ENCODE results near the gene TSBP1. TPM values are rescaled to one million over a fixed set of nuclear protein-coding genes. Genes with fewer than 3 reads are reported as not detected.
"Not testable (repeated sequence)": the region's sequence is repeated elsewhere in the genome, so short reads cannot be mapped to it uniquely, and the experiment has no call there.

The TSBP1 gene
- total and polyA plus RNA-seq, 2 of the 13 experiments (the other 11 are each of a cell fraction or from before 2014, with no cell fraction given) = not detected

DNA sequence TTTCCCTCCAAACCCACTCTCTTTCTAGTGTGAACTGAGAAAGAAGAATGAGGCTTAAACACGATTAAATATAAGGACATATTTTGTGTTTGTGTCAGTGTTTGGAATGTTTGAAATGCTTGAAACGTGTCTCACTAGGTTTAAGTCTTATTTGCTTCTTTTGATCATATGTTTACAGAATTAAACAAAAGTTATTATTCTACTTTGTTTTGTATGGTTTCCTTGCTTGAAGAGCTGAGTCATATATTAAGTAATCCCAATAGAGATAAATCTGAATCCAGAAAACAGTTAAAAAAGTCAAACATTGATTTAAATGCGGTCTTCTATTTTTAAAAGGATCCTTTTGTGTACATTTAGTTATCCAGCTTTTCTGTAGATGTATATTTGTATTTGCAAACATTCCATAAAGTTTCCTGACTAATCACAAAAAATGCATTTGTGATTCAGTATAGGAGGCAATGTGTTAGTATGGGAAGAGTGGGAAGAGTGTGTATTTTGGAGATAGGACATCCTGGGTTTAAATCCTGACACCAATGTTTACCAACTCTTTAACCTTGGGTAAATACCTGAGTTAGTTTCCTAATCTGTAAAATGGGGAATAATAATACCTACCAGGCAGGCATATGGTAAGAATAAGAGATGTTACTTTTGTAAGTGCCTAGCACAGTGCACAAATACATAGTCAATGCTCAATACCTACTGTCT lies 72.9 kb downstream of the TSBP1 start (continued):
- TF ChIP-seq, protein P1, sequence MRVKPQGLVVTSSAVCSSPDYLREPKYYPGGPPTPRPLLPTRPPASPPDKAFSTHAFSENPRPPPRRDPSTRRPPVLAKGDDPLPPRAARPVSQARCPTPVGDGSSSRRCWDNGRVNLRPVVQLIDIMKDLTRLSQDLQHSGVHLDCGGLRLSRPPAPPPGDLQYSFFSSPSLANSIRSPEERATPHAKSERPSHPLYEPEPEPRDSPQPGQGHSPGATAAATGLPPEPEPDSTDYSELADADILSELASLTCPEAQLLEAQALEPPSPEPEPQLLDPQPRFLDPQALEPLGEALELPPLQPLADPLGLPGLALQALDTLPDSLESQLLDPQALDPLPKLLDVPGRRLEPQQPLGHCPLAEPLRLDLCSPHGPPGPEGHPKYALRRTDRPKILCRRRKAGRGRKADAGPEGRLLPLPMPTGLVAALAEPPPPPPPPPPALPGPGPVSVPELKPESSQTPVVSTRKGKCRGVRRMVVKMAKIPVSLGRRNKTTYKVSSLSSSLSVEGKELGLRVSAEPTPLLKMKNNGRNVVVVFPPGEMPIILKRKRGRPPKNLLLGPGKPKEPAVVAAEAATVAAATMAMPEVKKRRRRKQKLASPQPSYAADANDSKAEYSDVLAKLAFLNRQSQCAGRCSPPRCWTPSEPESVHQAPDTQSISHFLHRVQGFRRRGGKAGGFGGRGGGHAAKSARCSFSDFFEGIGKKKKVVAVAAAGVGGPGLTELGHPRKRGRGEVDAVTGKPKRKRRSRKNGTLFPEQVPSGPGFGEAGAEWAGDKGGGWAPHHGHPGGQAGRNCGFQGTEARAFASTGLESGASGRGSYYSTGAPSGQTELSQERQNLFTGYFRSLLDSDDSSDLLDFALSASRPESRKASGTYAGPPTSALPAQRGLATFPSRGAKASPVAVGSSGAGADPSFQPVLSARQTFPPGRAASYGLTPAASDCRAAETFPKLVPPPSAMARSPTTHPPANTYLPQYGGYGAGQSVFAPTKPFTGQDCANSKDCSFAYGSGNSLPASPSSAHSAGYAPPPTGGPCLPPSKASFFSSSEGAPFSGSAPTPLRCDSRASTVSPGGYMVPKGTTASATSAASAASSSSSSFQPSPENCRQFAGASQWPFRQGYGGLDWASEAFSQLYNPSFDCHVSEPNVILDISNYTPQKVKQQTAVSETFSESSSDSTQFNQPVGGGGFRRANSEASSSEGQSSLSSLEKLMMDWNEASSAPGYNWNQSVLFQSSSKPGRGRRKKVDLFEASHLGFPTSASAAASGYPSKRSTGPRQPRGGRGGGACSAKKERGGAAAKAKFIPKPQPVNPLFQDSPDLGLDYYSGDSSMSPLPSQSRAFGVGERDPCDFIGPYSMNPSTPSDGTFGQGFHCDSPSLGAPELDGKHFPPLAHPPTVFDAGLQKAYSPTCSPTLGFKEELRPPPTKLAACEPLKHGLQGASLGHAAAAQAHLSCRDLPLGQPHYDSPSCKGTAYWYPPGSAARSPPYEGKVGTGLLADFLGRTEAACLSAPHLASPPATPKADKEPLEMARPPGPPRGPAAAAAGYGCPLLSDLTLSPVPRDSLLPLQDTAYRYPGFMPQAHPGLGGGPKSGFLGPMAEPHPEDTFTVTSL (CRISPR knock-in tag; IDR thresholded peaks at IDR 0.05; ENCODE audit: borderline replicate concordance) = no peak
- no peak for TF ChIP-seq NFATC3 (CRISPR knock-in tag; IDR thresholded peaks at IDR 0.05)
- TF ChIP-seq ZNF547 (CRISPR knock-in tag; IDR thresholded peaks at IDR 0.05) = no peak
- TF ChIP-seq, protein P2, sequence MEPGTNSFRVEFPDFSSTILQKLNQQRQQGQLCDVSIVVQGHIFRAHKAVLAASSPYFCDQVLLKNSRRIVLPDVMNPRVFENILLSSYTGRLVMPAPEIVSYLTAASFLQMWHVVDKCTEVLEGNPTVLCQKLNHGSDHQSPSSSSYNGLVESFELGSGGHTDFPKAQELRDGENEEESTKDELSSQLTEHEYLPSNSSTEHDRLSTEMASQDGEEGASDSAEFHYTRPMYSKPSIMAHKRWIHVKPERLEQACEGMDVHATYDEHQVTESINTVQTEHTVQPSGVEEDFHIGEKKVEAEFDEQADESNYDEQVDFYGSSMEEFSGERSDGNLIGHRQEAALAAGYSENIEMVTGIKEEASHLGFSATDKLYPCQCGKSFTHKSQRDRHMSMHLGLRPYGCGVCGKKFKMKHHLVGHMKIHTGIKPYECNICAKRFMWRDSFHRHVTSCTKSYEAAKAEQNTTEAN (CRISPR knock-in tag; conservative IDR thresholded peaks at IDR 0.05) = no peak
- TF ChIP-seq ZNF275 (CRISPR knock-in tag; IDR thresholded peaks at IDR 0.05; ENCODE audit: borderline replicate concordance) = no peak
- no peak for TF ChIP-seq ZBTB21 (CRISPR knock-in tag; IDR thresholded peaks at IDR 0.05)
- TF ChIP-seq ZNF7 (CRISPR knock-in tag; IDR thresholded peaks at IDR 0.05) = no peak

DNA sequence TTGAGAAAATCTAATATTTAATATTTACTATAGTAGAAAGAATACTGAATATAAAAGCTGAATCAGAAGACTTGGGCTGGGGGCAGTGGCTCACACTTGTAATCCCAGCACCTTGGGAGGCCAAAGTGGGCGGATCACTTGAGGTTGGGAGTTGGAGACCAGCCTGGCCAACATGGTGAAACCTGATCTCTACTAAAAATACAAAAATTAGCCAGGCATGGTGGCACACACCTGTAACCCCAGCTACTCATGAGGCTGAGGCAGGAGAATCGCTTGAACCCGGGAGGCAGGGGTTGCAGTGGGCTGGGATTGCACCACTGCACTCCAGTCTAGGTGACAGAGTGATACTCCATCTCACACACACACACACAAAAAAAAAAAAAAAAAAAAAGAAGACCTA lies 76.7 kb downstream of the TSBP1 start:
- H3K4me3 ChIP-seq (replicated peaks in 1 of 3; ENCODE audit: insufficient read depth in 1 of 3, low read depth in 2 of 3, low read length in 3 of 3); BruUV-seq (replicated peaks); H3K36me3 ChIP-seq (replicated peaks in 1 of 2; ENCODE audit: control insufficient read depth in 1 of 2, insufficient read depth in 2 of 2, low read length in 2 of 2); intact Hi-C loops (cut with micrococcal nuclease; ENCODE audit: unreplicated experiment); ATAC-seq; POLR2A ChIA-PET; H3K4me2 ChIP-seq (ENCODE audit: low read depth, low read length); H3K9me3 ChIP-seq (ENCODE audit: low read length); H4K20me1 ChIP-seq (ENCODE audit: insufficient read depth, low read length); H3K27ac ChIP-seq (ENCODE audit: extremely low read length, insufficient read depth, low read length); in situ Hi-C loops (cut with HindIII; ENCODE audit: extremely low pct_ligation_motif_present, low pct_unique_long_range_greater_than_20kb); CTCF ChIA-PET (ENCODE audit: low intra/inter-chr PET ratio, low total read pairs); H3K9ac ChIP-seq (ENCODE audit: insufficient read depth, low read depth, low read length); H3K27me3 ChIP-seq (ENCODE audit: control insufficient read depth in 1 of 2, insufficient read depth in 2 of 2, low read length in 2 of 2); DNase-seq (ENCODE audit: low spot score); FAIRE-seq; H3K79me2 ChIP-seq (ENCODE audit: insufficient read depth, low read length); H2AFZ ChIP-seq (ENCODE audit: low read length): not testable (repeated sequence)
- 5% methylated on average over 3 of the region's 3 CpGs for whole genome bisulfite sequencing (ENCODE audit: low lambda C conversion rate)
- H3K4me1 ChIP-seq (ENCODE audit: insufficient read depth, low read length) = peaks cover 18% of the 10 kb centered on the region

All from HepG2 (cell line).